Measurements from ENCODE around the gene PCDHB3.
"Not testable (repeated sequence)": the region's sequence is repeated elsewhere in the genome, so short reads cannot be mapped to it uniquely, and the experiment has no call there.

The PCDHB3 gene

DNA sequence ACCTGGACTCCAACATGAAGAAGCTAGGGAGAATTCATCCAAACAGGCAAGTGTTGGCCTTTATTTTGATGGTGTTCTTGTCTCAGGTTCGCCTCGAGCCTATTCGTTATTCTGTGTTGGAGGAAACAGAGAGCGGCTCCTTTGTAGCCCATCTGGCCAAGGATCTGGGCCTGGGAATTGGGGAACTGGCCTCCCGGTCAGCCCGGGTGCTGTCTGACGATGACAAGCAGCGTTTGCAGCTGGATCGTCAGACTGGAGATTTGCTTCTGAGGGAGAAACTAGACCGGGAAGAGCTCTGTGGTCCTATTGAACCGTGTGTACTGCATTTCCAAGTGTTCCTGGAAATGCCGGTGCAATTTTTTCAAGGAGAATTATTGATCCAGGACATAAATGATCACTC lies 21.7 kb downstream of the PCDHB3 start:
- H3K27ac ChIP-seq, result no peak overlapping the region
- no peak for TF ChIP-seq ZFX (IDR thresholded peaks at IDR 0.05)
- TF ChIP-seq, protein P1, sequence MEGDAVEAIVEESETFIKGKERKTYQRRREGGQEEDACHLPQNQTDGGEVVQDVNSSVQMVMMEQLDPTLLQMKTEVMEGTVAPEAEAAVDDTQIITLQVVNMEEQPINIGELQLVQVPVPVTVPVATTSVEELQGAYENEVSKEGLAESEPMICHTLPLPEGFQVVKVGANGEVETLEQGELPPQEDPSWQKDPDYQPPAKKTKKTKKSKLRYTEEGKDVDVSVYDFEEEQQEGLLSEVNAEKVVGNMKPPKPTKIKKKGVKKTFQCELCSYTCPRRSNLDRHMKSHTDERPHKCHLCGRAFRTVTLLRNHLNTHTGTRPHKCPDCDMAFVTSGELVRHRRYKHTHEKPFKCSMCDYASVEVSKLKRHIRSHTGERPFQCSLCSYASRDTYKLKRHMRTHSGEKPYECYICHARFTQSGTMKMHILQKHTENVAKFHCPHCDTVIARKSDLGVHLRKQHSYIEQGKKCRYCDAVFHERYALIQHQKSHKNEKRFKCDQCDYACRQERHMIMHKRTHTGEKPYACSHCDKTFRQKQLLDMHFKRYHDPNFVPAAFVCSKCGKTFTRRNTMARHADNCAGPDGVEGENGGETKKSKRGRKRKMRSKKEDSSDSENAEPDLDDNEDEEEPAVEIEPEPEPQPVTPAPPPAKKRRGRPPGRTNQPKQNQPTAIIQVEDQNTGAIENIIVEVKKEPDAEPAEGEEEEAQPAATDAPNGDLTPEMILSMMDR (conservative IDR thresholded peaks at IDR 0.05), result no peak

DNA sequence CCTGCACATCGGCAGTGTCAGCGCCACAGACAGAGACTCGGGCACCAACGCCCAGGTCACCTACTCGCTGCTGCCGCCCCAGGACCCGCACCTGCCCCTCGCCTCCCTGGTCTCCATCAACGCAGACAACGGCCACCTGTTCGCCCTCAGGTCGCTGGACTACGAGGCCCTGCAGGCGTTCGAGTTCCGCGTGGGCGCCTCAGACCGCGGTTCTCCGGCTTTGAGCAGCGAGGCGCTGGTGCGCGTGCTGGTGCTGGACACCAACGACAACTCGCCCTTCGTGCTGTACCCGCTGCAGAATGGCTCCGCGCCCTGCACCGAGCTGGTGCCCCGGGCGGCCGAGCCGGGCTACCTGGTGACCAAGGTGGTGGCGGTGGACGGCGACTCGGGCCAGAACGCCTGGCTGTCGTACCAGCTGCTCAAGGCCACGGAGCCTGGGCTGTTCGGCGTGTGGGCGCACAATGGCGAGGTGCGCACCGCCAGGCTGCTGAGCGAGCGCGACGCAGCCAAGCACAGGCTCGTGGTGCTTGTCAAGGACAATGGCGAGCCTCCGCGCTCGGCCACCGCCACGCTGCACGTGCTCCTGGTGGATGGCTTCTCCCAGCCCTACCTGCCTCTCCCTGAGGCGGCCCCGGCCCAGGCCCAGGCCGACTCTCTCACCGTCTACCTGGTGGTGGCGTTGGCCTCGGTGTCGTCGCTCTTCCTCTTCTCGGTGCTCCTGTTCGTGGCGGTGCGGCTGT lies 23.3 kb downstream of the PCDHB3 start:
- not testable (repeated sequence) for H3K27ac ChIP-seq

DNA sequence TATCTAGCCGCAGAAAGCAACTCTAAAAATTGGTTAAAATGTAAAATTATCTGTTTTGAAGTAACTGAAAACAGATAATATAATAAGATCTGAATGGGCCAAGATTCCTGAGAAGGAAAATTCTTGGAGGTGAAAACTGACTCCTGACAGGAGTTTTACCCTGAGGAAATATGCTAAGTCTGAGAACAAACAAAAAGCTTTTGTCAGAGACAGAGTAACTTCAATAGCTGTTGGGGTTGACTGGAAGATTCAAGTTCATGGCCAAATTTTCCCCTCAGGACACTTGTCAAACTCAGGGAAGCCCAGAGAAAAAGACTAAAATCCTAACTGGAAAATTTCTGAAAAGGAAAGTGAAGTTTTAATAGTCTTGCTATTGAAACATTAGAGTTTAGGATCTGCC lies 27.0 kb downstream of the PCDHB3 start:
- TF ChIP-seq, protein P1 (conservative IDR thresholded peaks at IDR 0.05), result no peak
- TF ChIP-seq ZFX (IDR thresholded peaks at IDR 0.05), result no peak
- no peak overlapping the region for H3K27ac ChIP-seq

DNA sequence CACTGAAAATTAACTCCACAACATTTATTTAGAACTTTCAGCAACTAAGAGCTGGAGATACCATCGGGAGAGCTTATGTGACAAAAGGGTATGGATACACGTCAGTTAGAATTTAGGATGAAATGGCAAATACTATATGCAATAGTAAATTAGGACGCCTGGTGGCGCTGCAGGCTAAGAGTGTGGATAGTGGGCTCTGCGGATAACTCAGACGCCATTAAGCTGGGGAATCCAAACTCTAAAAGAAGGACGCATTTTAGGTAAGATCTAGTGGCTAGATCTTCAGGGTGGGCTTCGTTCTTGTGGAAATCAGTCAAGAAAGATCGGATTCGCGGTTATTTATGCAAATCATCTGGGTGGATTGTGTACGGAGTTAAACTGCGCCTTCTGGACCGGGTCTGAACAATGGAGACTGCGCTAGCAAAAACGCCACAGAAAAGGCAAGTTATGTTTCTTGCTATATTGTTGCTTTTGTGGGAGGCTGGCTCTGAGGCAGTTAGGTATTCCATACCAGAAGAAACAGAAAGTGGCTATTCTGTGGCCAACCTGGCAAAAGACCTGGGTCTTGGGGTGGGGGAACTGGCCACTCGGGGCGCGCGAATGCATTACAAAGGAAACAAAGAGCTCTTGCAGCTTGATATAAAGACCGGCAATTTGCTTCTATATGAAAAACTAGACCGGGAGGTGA lies 34.9 kb downstream of the PCDHB3 start, which contains the start of gene PCDHB5:
PCDHB5 (plus strand) TSS at position 177 of the 688 bp plus-strand sequence; CDS start at position 406, 229 bp downstream.
- no peak within 1 kb of the TSS for H3K27ac ChIP-seq
- TF ChIP-seq, protein P1 (conservative IDR thresholded peaks at IDR 0.05), result peak; percentile 74
- TF ChIP-seq ZFX (IDR thresholded peaks at IDR 0.05), result no peak

DNA sequence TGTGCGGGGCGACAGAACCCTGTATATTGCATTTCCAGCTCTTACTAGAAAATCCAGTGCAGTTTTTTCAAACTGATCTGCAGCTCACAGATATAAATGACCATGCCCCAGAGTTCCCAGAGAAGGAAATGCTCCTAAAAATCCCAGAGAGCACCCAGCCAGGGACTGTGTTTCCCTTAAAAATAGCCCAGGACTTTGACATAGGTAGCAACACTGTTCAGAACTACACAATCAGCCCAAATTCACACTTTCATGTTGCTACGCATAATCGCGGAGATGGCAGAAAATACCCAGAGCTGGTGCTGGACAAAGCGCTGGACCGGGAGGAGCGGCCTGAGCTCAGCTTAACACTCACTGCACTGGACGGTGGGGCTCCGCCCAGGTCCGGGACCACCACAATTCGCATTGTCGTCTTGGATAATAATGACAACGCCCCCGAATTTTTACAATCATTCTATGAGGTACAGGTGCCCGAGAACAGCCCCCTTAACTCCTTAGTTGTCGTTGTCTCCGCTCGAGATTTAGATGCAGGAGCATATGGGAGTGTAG lies 35.5 kb downstream of the PCDHB3 start:
- H3K27ac ChIP-seq, result no peak overlapping the region
- TF ChIP-seq ZFX (IDR thresholded peaks at IDR 0.05), result no peak
- TF ChIP-seq, protein P1 (conservative IDR thresholded peaks at IDR 0.05), result no peak

DNA sequence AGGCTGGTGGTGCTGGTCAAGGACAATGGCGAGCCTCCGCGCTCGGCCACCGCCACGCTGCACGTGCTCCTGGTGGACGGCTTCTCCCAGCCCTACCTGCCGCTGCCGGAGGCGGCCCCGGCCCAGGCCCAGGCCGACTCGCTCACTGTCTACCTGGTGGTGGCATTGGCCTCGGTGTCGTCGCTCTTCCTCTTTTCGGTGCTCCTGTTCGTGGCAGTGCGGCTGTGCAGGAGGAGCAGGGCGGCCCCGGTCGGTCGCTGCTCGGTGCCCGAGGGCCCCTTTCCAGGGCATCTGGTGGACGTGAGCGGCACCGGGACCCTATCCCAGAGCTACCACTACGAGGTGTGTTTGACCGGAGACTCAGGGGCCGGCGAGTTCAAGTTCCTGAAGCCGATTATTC lies 37.1 kb downstream of the PCDHB3 start:
- H3K27ac ChIP-seq, result not testable (repeated sequence)

DNA sequence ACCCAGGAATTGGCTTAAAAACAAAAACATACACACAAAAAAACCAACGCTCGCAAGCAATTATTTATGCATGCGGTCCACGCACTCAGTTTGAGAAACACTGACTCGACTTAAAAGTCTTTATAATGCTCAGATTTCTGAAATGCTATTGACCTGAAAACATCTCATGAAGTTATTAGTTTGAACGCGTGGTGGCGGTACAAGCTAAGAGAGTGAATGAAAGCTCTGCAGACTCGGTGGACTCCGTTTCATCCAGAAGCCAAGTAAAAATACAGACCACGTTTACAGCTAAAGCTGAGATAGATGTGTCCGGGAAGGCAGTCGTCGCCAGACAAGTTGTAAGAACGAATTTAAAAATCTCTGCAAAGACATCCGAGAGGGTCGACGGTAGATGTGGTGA lies 49.5 kb downstream of the PCDHB3 start, which contains the start of gene PCDHB6:
PCDHB6 (plus strand) TSS at position 246 of the 400 bp plus-strand sequence. CDS start 201 bp downstream, outside the sequence.
- TF ChIP-seq, protein P1 (conservative IDR thresholded peaks at IDR 0.05), result peak; percentile 72
- no peak for TF ChIP-seq ZFX (IDR thresholded peaks at IDR 0.05)

DNA sequence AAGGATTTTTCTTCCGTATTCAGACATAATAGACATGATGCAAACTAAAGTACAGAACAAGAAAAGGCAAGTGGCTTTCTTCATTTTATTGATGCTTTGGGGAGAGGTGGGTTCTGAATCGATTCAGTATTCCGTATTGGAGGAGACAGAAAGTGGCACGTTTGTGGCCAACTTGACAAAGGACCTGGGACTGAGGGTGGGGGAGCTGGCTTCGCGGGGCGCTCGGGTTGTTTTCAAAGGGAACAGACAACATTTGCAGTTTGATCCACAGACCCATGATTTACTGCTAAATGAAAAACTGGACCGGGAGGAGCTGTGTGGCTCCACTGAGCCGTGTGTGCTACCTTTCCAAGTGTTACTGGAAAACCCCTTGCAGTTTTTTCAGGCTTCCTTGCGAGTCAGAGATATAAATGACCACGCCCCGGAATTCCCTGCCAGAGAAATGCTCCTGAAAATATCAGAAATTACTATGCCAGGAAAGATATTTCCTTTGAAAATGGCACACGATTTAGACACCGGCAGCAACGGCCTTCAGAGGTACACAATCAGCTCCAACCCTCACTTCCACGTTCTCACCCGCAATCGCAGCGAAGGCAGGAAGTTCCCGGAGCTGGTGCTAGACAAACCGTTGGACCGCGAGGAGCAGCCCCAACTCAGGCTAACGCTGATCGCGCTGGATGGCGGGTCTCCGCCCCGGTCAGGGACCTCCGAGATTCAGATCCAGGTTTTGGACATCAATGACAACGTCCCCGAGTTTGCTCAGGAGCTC lies 50.1 kb downstream of the PCDHB3 start:
- TF ChIP-seq, protein P1 (conservative IDR thresholded peaks at IDR 0.05), result no peak; the same call in 1 of the 2 replicates
- no peak for TF ChIP-seq ZFX (IDR thresholded peaks at IDR 0.05)
- no peak overlapping the region for H3K27ac ChIP-seq

More for the DNA sequence above, 49.5 kb downstream of the PCDHB3 start, which contains the start of gene PCDHB6:
- no peak within 1 kb of the TSS for H3K27ac ChIP-seq

Data from C4-2B (cell line).